ENCODE measurements around the gene DCBLD1. TPM values are rescaled to one million over a fixed set of nuclear protein-coding genes. Genes with fewer than 3 reads are reported as not detected.

The DCBLD1 gene
- total and polyA plus RNA-seq, 2 experiments from 2014 or later: 3.5 to 16.5 TPM

DNA sequence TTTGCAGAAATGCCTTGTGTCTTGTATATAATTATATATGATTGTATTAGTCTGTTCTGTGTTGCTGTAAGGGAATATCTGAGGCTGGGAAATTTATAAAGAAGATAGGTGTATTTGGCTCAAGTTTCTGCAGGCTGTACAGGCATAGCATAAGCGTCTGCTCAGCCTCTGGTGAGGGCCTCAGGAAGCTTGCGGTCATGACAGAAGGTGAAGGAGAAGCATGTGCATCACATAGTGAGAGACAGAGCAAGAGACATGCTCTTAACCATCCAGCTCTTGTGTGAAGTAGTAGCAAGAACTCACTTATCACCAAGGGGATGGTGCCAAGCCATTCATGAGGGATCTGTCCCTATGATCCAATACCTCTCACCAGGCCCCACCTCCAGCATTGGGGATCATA is 6.5 kb downstream of the DCBLD1 start:
- peaks cover 2% of the 10 kb centered on the region for H3K4me1 ChIP-seq (ENCODE audit: low read depth)
- DNase-seq (ENCODE audit: low read depth in 1 of 2, low spot score in 1 of 2): no peak
- no peaks in the 10 kb centered on the region for H3K36me3 ChIP-seq
- H3K9me3 ChIP-seq (ENCODE audit: low read depth): no peaks in the 10 kb centered on the region
- H3K27ac ChIP-seq: no peak overlapping the region
- H3K4me3 ChIP-seq: no peak overlapping the region
- TF ChIP-seq, protein P1, sequence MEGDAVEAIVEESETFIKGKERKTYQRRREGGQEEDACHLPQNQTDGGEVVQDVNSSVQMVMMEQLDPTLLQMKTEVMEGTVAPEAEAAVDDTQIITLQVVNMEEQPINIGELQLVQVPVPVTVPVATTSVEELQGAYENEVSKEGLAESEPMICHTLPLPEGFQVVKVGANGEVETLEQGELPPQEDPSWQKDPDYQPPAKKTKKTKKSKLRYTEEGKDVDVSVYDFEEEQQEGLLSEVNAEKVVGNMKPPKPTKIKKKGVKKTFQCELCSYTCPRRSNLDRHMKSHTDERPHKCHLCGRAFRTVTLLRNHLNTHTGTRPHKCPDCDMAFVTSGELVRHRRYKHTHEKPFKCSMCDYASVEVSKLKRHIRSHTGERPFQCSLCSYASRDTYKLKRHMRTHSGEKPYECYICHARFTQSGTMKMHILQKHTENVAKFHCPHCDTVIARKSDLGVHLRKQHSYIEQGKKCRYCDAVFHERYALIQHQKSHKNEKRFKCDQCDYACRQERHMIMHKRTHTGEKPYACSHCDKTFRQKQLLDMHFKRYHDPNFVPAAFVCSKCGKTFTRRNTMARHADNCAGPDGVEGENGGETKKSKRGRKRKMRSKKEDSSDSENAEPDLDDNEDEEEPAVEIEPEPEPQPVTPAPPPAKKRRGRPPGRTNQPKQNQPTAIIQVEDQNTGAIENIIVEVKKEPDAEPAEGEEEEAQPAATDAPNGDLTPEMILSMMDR (IDR thresholded peaks at IDR 0.05; ENCODE audit: low read depth, low read length): no peak
- H3K27me3 ChIP-seq: no peaks in the 10 kb centered on the region

DNA sequence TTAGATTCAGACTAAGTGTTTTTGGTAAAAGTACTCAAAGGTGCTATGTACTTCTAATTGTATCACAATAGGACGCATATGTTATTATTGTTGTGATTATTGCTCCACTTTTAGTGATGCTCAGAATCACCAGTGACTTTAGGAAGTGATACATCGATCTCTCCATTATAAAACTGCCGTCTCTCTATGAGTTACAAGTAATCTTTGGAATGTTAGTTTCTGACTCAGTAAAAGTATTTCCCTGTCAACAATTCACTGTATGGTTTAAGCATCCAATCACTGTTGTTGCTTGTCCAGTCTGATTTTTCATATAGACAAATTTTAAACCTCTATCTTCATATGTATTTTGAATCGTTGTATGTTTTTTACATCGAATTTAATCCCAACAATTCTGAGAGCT is 9.4 kb downstream of the DCBLD1 start:
- Histone ChIP-seq H3K9me3 (ENCODE audit: low read depth) (no peaks in the 10 kb centered on the region), H3K27ac (no peak overlapping the region), H3K4me3 (no peak overlapping the region), H3K27me3 (no peaks in the 10 kb centered on the region), H3K36me3 (no peaks in the 10 kb centered on the region), H3K4me1 (ENCODE audit: low read depth) (no peaks in the 10 kb centered on the region)
- no peak for DNase-seq (ENCODE audit: low read depth in 1 of 2, low spot score in 1 of 2)
- TF ChIP-seq, protein P1 (IDR thresholded peaks at IDR 0.05; ENCODE audit: low read depth, low read length): no peak

DNA sequence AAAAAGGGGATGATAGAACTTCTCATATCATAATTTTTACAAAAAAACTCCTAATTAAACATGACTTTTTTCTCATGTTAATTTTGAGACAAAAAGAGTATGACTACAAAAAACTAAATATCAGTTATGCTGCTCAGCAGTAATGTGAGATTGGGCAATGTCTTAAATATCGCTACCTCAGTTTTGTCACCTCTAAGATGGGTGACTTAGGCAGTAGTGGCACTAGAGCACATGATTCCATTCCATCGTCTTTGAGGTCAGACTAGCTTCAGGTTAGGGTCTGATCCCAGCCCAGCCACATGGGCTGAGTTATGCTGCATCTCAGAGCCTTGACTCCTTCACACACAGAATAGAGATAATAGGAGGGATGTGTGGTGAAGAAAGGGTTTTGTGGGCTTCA is 11.0 kb downstream of the DCBLD1 start:
- H3K4me1 ChIP-seq (ENCODE audit: low read depth): no peaks in the 10 kb centered on the region

DNA sequence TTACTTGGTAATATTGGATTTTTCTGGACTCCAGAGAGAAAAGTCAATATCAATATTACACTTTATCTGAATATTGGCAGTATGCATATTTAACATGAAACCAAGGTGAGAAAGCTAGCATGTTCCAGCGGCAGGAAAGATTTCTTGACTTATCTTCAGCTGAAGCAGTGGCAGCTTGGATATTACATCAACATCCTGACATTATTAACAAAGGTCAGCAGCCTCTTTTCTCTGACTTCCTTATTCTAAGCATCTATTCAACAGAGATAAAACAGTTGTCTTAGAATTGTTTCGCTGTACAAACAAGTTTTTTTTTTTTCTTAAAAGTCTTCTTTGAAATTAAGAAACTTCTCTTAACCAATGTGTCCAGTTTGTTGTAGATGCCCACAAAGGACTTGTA is 11.8 kb downstream of the DCBLD1 start:
- Histone ChIP-seq H3K27me3 (no peaks in the 10 kb centered on the region), H3K36me3 (no peaks in the 10 kb centered on the region), H3K4me1 (ENCODE audit: low read depth) (no peaks in the 10 kb centered on the region), H3K27ac (no peak overlapping the region), H3K9me3 (ENCODE audit: low read depth) (no peaks in the 10 kb centered on the region), H3K4me3 (no peak overlapping the region)
- TF ChIP-seq, protein P1 (IDR thresholded peaks at IDR 0.05; ENCODE audit: low read depth, low read length): no peak
- DNase-seq (ENCODE audit: low read depth in 1 of 2, low spot score in 1 of 2): peak in 1 of 2 donors; percentile 46

More for the DNA sequence above, 11.0 kb downstream of the DCBLD1 start:
- DNase-seq (ENCODE audit: low read depth in 1 of 2, low spot score in 1 of 2): no peak
- H3K9me3 ChIP-seq (ENCODE audit: low read depth): no peaks in the 10 kb centered on the region
- no peaks in the 10 kb centered on the region for H3K36me3 ChIP-seq
- H3K27ac ChIP-seq: no peak overlapping the region
- H3K27me3 ChIP-seq: no peaks in the 10 kb centered on the region
- TF ChIP-seq, protein P1 (IDR thresholded peaks at IDR 0.05; ENCODE audit: low read depth, low read length): no peak
- H3K4me3 ChIP-seq: no peak overlapping the region

DNA sequence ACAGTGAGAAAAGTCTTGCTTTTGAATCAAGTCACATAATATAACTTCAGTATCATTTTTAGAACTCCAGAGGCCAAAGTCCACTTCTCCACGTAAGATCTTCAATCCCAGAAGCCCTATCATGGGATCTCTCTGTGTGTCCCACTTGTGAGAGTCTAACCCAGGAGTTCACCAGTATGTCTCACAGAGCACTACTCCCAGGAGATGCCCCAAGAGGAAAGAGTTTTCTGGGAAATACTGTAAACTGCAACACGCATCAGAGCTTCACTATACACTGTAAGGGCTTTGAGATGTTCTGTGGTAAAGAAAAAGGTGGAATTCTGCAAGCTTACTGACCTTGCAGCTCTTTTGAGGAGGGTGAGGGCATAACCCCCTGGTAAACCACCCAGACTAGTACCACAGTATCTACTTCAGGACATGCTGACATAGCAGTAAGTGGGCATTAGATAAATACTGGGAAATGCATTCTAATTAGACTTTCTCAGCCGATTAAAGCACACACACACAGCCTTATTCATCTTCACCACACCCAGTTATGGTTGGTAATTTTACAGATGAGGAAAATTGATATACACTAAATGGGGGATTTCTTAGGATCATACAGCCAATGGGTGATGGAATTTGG is 12.3 kb downstream of the DCBLD1 start:
- DNase-seq (ENCODE audit: low read depth in 1 of 2, low spot score in 1 of 2): no peak
- TF ChIP-seq, protein P1 (IDR thresholded peaks at IDR 0.05; ENCODE audit: low read depth, low read length): no peak
- no peaks in the 10 kb centered on the region for H3K9me3 ChIP-seq (ENCODE audit: low read depth)
- no peaks in the 10 kb centered on the region for H3K27me3 ChIP-seq
- no peak overlapping the region for H3K27ac ChIP-seq
- H3K4me1 ChIP-seq (ENCODE audit: low read depth): no peaks in the 10 kb centered on the region
- H3K4me3 ChIP-seq: no peak overlapping the region
- H3K36me3 ChIP-seq: no peaks in the 10 kb centered on the region
